Glomerular visceral epithelial cell (primary cell): ENCODE data around the gene EIF4ENIF1.
A peak's percentile ranks its signal among the peaks of the same experiment; 100 is the strongest.
"Not testable (repeated sequence)": the region's sequence is repeated elsewhere in the genome, so short reads cannot be mapped to it uniquely, and the experiment has no call there.

Source experiments
- DNase-seq: peaks from one replicate; pipeline ENCODE4 v3.0.0-alpha.2; 2016; ENCODE audit errors: extremely low spot score

EIF4ENIF1 gene, protein sequence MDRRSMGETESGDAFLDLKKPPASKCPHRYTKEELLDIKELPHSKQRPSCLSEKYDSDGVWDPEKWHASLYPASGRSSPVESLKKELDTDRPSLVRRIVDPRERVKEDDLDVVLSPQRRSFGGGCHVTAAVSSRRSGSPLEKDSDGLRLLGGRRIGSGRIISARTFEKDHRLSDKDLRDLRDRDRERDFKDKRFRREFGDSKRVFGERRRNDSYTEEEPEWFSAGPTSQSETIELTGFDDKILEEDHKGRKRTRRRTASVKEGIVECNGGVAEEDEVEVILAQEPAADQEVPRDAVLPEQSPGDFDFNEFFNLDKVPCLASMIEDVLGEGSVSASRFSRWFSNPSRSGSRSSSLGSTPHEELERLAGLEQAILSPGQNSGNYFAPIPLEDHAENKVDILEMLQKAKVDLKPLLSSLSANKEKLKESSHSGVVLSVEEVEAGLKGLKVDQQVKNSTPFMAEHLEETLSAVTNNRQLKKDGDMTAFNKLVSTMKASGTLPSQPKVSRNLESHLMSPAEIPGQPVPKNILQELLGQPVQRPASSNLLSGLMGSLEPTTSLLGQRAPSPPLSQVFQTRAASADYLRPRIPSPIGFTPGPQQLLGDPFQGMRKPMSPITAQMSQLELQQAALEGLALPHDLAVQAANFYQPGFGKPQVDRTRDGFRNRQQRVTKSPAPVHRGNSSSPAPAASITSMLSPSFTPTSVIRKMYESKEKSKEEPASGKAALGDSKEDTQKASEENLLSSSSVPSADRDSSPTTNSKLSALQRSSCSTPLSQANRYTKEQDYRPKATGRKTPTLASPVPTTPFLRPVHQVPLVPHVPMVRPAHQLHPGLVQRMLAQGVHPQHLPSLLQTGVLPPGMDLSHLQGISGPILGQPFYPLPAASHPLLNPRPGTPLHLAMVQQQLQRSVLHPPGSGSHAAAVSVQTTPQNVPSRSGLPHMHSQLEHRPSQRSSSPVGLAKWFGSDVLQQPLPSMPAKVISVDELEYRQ

DNA sequence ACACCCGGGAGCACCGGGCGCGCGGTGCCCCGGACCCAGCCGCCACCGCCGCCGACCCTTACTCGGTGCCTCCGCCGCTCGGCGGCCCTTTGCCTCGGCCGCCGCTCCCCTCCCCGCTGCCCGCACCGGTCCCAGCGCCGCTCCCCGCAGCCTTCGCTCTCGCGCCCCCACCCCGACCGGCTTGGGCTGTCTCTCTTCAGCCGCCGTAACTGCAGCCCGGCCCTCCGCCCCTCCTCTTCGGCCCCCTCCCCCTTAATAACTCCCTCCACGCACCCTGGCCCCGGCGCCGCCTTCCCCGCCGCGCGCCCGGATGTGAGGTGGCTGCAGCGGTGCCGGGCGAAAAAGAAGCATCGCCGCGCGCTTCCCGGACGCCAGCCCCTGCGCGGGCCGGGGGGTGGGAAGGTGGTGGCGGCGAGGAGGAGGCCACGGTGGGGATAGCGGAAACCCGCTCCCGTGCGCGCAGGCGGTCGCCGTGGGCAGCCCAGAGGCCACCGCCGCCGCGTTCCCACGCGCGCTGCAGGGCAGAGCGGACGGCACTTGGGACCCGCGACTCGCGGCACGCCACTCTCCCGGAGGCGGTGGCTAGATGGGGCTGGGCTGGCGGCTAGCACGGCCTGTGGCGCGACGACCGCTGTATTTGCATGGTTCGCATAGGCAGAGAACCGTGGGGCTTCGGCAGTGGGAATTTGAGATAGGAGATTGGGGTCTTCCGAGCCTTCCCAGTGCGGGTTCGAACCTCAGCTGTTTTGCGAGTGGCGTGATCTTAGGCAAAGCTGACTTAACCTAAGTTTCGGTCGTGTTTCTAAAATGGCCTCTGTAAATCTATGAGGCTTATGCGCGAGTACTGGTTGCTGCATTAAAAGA lies at the start of gene EIF4ENIF1:
EIF4ENIF1 (minus strand) TSS at position 211 of the 864 bp plus-strand sequence. CDS start 1,124 bp downstream, outside the sequence.
- DNase-seq, result peak; percentile 81

DNA sequence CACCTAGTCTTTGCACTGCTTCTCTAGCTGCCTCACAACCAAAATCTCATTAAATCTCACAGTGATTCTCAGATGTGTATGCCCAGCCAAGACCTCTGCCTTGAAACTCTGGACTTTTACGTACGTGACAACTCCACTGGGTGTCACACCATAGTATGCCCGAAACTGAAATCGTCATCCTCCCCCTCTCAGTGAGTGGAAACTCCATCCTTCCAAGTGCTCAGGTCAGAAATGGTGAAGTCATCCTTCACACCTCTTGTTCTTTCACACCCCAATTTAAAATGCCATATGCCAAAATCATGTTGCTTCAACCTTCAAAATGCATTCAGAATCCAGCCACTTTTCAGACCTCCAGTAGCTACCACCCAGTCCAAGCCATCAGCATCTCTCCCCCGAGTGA lies 49.2 kb upstream of the EIF4ENIF1 start:
- no peak for DNase-seq

DNA sequence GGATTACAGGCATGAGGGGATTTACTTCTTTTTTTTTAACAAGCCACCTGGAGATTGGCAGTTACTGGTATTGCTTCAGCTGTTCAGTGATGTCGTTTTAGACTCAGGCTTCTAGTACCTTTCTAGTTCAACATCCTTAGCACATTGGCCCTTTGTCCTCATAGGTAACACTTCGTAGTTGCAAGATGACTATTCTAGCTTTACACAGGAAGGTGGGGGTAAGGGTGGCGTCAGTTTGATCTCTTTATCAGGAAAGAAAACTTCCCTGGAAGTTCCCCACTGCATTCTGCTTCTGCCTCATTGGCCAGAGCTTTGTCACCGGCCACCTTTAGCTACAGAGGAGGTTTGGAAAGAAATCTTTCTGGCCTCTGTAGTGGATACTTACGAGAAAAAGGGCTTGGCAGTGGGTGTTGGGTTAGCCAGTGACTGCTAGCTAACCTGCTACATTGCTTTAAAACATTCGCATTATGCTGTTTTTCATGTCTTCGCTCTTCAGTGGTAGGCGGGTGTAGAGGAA lies 47.4 kb upstream of the EIF4ENIF1 start:
- DNase-seq, result no peak

DNA sequence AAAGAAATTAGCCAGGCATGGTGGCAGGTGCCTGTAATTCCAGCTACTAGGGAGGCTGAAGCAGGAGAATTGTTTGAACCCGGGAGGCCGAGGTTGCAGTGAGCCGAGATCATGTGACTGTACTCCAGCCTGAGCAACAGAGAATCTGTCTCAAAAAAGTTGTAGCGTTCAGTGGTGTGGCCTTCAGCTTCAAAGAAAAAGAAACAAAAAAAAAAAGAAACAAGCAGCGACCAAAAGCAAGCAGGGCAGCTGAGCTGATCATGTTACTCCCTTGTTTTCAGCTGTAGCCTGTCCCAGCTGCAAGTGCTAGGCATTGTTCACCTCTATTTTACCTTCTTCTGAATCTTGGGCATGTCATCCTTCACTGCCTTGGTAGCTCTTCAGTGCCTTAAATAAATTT lies 43.7 kb upstream of the EIF4ENIF1 start:
- DNase-seq, result no peak

DNA sequence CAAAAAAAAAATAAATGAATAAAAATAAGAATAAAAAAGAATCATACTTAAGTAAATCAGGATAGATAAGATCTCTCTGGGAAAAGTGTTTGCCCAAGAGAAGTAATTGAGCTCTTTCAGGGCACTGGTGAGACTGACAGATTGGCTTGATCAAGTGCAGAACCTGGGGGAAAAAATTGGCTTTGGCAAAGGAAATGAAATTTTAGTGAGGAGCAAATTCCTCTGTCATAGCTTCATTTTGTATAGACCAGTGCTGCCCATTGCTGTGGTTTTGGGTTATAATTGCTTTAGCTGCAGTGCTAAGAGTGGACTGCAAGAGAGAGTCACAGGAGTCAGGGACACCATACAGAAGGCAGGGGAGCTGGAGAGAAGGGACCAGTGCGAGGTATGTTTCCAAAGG lies 42.4 kb upstream of the EIF4ENIF1 start:
- DNase-seq, result no peak

DNA sequence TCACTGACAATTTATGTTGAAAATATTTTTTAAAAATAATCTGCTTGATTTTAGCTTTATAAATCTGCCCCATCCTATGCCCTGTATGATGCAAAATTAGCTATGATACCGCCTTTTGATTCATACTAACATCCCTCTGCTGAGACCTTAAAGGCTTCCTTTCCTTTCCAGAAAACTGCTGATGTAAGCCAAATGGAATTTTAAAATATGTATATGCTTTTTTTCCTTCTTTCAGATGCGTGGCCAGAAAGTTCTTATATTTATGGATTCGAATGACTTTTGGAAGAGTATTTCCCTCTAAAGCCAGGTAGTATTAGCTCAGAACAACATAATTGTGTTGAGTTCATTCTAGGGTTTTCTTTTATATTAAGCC lies 41.2 kb upstream of the EIF4ENIF1 start:
- no peak for DNase-seq

DNA sequence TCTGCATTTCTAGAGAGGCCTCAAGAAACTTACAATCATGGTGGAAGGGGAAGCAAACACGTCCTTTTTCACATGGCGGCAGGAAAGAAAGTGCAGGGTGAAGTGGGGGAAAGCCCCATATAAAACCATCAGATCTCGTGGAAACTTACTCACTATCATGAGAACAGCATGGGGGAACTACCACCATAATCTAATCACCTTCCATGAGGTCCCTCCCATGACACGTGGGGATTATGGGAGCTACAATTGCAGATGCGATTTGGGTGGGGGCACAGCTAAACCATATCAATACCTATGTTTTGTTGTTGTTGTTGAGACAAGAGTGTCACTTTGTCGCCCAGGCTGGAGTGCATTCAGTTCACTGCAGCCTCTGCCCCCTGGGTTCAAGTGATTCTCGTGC lies 36.6 kb upstream of the EIF4ENIF1 start:
- DNase-seq, result no peak

DNA sequence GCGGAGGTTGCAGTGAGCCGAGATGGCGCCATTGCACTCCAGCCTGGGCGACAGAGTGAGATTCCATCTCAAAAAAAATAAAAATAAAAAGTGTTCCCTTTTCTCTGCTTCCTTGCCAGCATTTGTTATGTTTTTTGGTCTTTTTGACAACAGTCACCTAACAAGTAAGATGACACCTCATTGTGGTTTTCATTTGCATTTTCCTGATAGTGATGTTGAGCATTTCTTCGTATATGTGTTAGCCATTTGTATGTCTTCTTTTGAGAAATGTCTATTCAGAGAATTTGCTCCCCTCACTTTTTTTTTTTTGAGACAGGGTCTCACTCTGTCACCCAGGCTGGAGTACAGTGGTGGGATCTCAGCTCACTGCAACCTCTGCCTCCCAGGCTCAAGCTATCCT lies 34.5 kb upstream of the EIF4ENIF1 start:
- DNase-seq, result not testable (repeated sequence)

DNA sequence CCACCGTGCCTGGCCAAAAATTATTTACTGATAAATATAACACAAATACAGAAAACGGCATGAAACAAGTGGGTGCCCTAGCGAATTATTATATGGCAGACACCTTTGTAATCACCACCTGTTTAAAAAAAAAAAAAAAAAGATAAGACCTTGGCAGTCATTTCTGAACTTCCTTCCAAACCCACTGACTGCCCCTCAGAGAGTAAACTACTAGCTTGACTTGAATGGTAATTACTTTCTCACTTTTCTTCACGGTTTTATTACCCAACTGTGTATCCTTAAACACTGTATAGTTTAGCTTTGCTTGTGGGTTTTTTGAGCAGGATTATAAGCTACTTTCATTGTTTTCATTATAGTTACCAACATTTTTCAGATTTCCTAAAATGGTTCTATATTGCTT lies 30.4 kb upstream of the EIF4ENIF1 start:
- DNase-seq, result no peak

DNA sequence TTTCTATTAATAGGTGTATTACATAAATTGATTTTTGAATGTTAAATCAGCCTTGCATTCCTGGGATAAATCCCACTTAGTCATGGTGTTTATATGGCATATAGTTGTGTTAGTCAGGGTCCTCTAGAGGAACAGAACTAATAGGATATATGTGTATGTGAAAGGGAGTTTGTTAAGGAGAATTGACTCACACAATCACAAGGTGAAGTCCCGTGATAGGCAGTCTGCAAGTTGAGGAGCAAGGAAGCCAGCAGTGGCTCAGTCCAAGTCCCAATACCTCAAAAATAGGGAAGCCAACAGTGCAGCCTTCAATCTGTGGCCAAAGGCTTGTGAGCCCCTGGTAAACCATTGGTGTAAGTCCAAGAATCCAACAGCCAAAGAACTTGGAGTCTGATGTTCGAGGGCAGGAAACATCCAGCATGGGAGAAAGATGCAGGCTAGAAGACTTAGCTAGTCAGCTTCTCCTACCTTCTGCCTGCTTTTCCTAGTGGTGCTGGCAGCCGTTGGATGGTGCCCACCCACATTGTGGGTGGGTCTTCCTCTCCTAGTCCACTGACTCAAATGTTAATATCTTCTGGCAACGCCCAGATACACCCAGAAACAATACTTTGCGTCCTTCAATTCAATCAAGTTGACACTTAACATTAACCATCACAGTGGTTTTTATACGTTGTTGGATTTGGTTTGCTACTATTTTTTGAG lies 19.6 kb upstream of the EIF4ENIF1 start:
- DNase-seq, result no peak

DNA sequence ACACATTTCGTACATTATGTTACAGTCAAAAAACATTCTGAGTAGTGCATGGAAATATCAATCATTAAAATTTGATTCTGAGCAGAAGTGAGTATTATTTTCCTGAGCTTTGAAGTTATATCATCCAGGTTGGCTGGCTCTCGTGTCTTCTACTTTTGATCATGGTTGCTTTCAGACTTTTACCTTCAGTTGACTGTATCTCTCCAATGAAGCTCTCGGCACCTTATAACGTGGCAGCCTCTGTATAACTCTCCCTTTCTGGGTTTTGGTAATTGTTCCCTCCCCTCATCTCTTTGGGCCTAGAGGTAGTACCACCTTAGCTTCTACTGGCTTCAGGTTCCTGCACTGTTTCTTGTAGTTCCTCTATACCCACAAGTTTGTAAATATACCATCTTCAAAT lies 18.9 kb upstream of the EIF4ENIF1 start:
- DNase-seq, result no peak

DNA sequence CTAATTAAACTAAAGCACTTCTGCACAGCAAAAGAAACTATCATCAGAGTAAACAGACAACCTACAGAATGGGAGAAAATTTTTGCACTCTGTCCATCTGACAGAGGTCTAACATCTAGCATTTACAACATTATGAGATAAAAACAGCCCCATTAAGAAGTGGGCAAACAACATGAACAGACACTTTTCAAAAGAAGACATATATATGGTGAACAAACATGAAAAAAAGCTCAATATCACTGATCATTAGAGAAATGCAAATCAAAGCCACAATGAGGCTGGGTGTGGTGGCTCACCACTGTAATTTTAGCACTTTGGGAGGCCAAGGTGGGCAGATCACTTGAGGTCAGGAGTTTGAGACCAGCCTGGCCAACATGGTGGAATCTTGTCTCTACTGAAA lies 17.9 kb upstream of the EIF4ENIF1 start:
- DNase-seq, result not testable (repeated sequence)

DNA sequence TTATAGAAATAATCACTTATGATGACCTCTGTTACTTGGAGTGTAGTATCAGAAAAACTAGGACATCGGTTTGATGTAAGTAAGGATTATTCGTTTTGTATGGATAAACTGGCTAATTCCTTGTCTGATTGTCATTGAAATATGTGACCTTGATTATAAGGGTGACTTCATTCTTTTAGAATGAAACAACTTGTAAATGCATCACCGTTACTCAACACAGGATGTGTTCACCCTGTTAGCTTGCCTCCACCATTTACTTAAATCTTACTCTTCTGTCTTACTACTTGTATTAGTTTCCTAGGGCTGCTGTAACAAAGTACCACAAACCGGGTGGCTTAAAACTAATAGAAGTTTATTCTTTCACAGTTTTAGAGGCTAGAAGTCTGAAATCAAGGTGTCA lies 14.6 kb upstream of the EIF4ENIF1 start:
- no peak for DNase-seq

DNA sequence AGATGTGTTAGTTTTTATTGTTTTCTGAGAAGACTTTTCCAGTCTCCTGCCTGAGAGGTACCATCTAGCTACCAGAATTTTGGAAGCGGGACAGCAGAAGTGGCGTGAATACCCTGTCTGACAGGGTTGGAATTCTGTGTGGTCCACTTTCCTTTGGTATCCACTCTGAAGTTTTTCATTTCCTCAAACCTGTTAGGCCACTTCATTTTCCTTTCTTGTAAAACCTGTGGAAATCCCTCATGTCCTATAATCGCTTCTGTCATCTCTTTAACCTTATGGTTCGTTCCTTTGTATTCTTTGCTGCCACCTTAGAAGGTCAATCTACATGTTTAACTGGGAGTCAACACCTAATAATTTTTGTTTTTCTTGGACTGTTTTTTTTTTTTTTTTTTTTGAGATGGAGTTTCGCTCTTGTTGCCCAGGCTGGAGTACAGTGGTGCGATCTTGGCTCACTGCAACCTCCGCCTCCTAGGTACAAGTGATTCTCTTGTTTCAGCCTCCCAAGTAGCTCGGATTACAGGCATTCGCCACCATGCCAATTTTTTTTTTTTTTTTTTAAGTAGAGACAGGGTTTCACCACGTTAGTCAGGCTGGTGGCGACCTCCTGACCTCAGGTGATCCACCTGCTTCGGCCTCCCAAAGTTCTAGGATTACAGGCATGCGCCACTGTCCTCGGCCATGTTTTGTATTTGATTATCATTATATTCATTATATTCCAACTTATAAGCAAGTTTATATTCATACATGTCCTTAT lies 13.7 kb upstream of the EIF4ENIF1 start:
- no peak for DNase-seq

DNA sequence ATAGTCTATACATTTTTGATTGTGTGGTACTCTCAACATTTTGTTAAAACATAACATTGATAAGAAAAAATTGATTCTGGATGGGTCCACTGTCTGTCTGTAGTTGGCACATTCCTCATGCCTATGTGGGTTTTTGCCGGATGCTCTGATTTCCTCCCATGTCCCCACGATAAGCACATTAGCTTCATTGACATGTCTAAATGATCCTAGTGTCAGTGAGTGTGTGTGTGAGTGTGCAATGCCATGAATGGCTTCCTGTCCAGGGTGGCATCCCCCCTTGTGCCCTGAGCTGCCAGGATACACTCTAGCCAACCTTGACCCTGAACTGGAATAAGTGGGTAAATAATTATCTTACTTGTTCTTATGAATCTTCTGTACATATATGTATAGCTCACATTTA lies 12.1 kb upstream of the EIF4ENIF1 start:
- DNase-seq, result no peak

DNA sequence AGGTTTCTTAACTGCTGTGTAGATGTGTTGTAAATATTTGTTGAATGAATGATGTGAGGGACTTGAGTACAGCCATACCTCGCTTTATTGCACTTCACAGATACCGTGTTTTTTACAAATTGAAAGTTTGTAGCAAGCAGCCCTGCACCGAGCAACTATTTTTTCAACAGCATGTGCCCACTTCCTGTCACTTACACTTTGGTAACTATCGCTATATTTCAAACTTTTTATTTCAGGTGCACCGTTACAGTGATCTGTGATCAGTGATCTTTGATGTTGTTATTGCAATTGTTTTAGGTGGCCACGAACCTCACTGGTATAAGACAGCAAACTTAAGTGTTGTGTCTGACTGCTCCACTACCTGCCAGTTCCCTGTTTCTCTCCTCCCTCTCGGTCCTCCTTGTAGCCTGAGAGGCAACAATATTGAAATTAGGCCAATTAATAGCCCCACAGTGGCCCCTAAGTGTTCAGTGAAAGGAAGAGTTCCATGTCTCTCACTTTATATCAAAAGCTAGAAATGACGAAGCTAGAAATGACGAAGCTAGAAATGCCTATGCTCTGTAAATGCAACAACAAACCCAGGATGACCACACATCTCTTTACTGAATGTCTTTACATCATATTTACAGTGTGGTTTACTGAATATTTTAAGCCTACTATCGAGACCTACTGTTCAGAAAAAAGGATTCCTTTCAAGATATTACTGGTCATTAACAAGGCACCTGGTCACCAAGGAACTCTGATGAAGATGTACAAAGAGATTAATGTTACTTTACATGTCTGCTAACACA lies 7.7 kb upstream of the EIF4ENIF1 start:
- DNase-seq, result no peak

DNA sequence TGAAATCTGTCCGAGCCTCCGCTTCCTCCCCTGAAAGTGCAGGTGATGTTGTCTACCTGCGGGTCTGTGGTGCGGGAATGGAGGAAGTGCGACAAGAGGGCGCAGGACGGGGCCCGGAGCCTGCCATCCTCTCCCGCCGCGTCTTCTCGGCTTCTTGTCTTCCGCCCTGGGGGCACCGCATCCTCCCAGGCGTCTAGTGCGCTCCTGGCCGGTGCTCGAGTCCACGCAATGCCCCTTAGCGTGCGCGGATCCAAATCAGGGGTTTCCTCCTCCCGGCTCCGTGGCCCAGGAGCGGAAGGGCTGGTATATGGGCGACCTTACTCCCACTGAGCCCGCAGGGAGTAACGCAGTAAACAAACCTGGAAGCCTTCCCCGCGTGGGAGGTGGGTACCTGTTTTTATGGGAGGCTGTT lies 7.1 kb upstream of the EIF4ENIF1 start:
- no peak for DNase-seq

DNA sequence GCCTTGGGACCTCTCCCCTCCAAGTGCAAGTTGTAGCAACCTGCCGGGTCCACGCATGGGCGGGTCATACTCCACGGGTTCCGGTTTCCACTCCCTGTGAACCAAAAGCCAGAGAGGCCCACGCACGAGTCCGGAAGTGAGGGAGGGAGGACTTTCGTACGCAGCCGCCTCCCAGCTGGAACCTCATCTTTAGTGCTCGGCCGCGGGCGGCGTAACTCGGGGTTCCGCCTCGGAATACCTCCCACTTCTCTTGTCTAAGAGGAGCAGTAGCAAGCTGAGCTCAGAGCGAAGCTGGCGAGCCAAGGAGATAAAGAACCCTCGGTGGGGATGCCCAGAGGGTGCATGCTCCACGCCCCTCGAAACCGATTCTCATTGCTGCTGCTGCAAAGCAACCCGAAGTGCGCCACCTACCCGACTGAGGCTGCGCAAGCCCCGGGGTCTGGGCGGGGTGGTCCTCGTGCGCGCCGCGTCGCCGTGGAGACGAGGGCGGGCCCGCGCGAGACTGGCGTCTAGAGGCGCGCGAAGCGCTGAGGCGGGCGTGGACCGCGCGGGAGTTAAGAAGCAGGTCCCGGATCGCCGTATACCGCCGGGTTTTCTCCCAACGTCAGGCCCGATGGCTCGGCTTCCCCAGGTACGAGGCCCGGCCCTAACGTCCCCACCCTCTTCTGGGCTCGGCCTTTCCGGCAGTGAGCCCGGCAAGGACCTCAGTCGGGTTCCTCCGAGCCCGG lies 6.5 kb upstream of the EIF4ENIF1 start, which contains the start of gene SFI1:
SFI1 (plus strand) TSS at position 530 of the 728 bp plus-strand sequence. CDS start 11,749 bp downstream, outside the sequence.
- peak; percentile 88 for DNase-seq
